LNCAP (cell line): ENCODE measurements around the gene OLFM4.

Experiments
- CTCF ChIP-seq: fragments of 450-650 bp; IDR thresholded peaks from 2 replicates; pipeline ENCODE4 v1.5.1; 2017; ENCODE audit warnings: mild to moderate bottlenecking

Gene OLFM4

DNA sequence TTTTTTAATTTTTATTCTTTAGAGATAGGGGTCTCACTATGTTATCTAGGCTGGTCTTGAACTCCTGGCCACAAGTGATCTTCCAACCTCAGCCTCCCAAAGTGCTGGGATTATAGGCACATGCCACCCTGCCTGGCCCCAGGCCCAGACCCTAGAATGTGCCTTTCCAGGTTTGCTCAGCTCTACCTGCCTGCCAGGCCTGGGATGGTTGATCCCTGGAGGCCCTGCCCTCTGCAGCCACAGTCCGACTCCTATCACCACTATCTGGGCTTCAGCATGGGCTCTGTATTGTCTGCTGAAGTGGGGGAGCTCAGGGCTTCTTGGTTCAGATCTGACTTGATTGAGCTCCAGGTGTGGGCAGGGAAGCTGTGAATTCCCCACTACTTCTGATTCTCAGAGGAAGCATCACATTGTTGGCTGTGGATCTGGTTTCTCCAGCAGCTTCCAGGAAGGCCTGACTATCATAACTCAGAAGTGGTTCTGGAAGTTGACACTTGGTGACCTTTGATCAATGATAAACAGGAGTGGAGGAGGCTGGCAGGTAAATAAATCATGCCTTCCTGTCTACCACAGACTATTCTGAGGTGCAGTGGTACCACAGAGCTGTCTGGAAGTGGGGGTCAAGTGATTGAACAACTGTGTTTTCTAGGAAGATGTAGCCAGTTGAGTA, 71.9 kb downstream of the OLFM4 start:
- TF ChIP-seq CTCF: no peak
